Measurements from ENCODE around the gene SIGLEC15. TPM values are rescaled to one million over a fixed set of nuclear protein-coding genes. Genes with fewer than 3 reads are reported as not detected.

Gene SIGLEC15
- polyA plus RNA-seq, 3 donors, result 6.5 to 9.9 (median 7.8) TPM

DNA sequence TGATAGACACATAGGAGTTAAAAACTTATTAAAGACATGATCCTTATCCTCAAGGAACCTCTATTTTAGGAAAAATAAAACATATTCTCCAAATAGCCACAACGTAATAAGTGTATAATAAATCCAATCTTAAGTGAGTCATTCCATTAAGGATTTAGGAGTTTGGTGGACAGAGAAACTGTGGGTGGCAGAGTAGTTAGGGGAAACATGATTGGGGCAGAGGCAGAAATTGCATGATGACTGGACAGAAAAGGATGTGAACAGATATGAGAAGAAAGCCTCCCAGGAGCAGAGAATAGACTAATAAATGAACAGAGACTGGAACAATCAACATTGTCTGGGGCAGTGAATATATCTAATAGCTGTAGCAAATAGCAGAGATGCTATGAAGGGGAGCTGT lies 48.1 kb upstream of the SIGLEC15 start:
- intact Hi-C loops (cut with micrococcal nuclease), result loop anchor here (5.0 to 10.0 kb wide), 2 partner anchors 57 to 60 kb away; no protein-coding TSS in a partner anchor
- no peak overlapping the region for H3K9ac ChIP-seq (ENCODE audit: insufficient read depth, low read length, poor library complexity, severe bottlenecking)
- no peak overlapping the region for H3K4me2 ChIP-seq (replicated peaks; ENCODE audit: extremely low read depth, low read length, poor library complexity, severe bottlenecking)
- no peak overlapping the region for H3K4me3 ChIP-seq (replicated peaks in 1 of 3; ENCODE audit: low read depth in 2 of 3, low read length in 3 of 3)
- H3K36me3 Mint-ChIP-seq, result peaks cover 0 to 2% of the 10 kb centered on the region in 2 donors
- TF ChIP-seq CTCF (IDR thresholded peaks at IDR 0.05), result no peak
- H3K27me3 Mint-ChIP-seq (ENCODE audit: low read depth in 3 of 3), result peaks cover 5 to 24% (median 11%) of the 10 kb centered on the region in 3 donors
- peak overlapping the region in 1 of 2 donors; percentile 21 for H3K4me3 Mint-ChIP-seq
- no peaks in the 10 kb centered on the region for H4K20me1 ChIP-seq (ENCODE audit: insufficient read depth, low read length)
- H2AFZ ChIP-seq (ENCODE audit: insufficient read depth, low read depth, low read length, poor library complexity, severe bottlenecking), result no peak overlapping the region
- H3K9me3 ChIP-seq (replicated peaks in 1 of 2; ENCODE audit: control insufficient read depth in 1 of 2, insufficient read depth in 1 of 2, low read length in 2 of 2), result no peaks in the 10 kb centered on the region
- peaks cover 5 to 9% of the 10 kb centered on the region in 2 donors for H3K4me1 ChIP-seq (ENCODE audit: control insufficient read depth in 1 of 2, insufficient read depth in 2 of 2, low read length in 2 of 2)
- H3K9me3 Mint-ChIP-seq, result peaks cover 0 to 6% (median 2%) of the 10 kb centered on the region in 7 donors
- no peak overlapping the region for H3K27ac ChIP-seq (ENCODE audit: low read depth in 1 of 2, low read length in 2 of 2)
- no peak overlapping the region for H3K27ac Mint-ChIP-seq
- peaks cover 13% of the 10 kb centered on the region for H3K4me1 Mint-ChIP-seq
- no peak for DNase-seq
- H3K27me3 ChIP-seq (ENCODE audit: control insufficient read depth in 2 of 2, insufficient read depth in 2 of 2, low read length in 2 of 2), result peaks cover 0 to 4% of the 10 kb centered on the region in 2 donors
- H3K79me2 ChIP-seq (ENCODE audit: insufficient read depth, low read length), result no peaks in the 10 kb centered on the region
- no CpG with 5 or more reads among the region's 1 CpG for WGBS (ENCODE audit: insufficient coverage)
- H3K36me3 ChIP-seq (replicated peaks in 1 of 2; ENCODE audit: control insufficient read depth in 1 of 2, insufficient read depth in 2 of 2, low read length in 2 of 2), result no peaks in the 10 kb centered on the region

DNA sequence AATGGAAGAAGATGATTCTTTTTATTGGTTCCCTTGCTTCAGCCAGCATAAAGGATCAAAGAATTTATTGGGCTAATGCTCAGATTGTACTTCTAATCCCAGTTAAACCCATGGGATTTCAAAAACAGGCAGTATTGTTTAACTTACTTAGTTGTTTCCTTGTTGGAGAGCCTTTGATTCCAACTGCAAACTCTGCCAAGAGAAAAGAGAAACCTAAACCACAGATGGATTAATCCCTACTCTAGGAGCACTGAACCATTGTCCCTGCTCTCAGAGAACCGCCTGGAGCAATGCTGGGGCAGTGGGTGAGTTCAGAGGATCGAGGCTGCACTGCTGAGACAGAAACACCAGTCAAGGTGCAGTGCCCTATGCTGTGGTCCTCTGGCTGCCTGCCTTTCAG lies 44.9 kb upstream of the SIGLEC15 start:
- TF ChIP-seq CTCF (IDR thresholded peaks at IDR 0.05), result no peak
- peaks cover 4 to 5% of the 10 kb centered on the region in 2 donors for H3K4me1 ChIP-seq (ENCODE audit: control insufficient read depth in 1 of 2, insufficient read depth in 2 of 2, low read length in 2 of 2)
- no peak overlapping the region for H3K27ac Mint-ChIP-seq
- H3K4me1 Mint-ChIP-seq, result peaks cover 6% of the 10 kb centered on the region
- H3K4me3 Mint-ChIP-seq, result no peak overlapping the region
- intact Hi-C loops (cut with micrococcal nuclease), result no loop called here
- WGBS (ENCODE audit: insufficient coverage), result no CpG with 5 or more reads among the region's 2 CpGs
- H3K79me2 ChIP-seq (ENCODE audit: insufficient read depth, low read length), result no peaks in the 10 kb centered on the region
- no peak overlapping the region for H3K4me2 ChIP-seq (replicated peaks; ENCODE audit: extremely low read depth, low read length, poor library complexity, severe bottlenecking)
- no peak overlapping the region for H3K4me3 ChIP-seq (replicated peaks in 1 of 3; ENCODE audit: low read depth in 2 of 3, low read length in 3 of 3)
- H2AFZ ChIP-seq (ENCODE audit: insufficient read depth, low read depth, low read length, poor library complexity, severe bottlenecking), result no peak overlapping the region
- DNase-seq, result no peak
- no peaks in the 10 kb centered on the region for H4K20me1 ChIP-seq (ENCODE audit: insufficient read depth, low read length)
- H3K36me3 Mint-ChIP-seq, result peaks cover 0 to 2% of the 10 kb centered on the region in 2 donors
- H3K9ac ChIP-seq (ENCODE audit: insufficient read depth, low read length, poor library complexity, severe bottlenecking), result no peak overlapping the region
- H3K27ac ChIP-seq (ENCODE audit: low read depth in 1 of 2, low read length in 2 of 2), result no peak overlapping the region
- H3K27me3 ChIP-seq (ENCODE audit: control insufficient read depth in 2 of 2, insufficient read depth in 2 of 2, low read length in 2 of 2), result peaks cover 0 to 2% of the 10 kb centered on the region in 2 donors
- peaks cover 4 to 8% (median 6%) of the 10 kb centered on the region in 3 donors for H3K27me3 Mint-ChIP-seq (ENCODE audit: low read depth in 3 of 3)
- H3K36me3 ChIP-seq (replicated peaks in 1 of 2; ENCODE audit: control insufficient read depth in 1 of 2, insufficient read depth in 2 of 2, low read length in 2 of 2), result no peaks in the 10 kb centered on the region
- H3K9me3 Mint-ChIP-seq, result no peaks in the 10 kb centered on the region
- no peaks in the 10 kb centered on the region for H3K9me3 ChIP-seq (replicated peaks in 1 of 2; ENCODE audit: control insufficient read depth in 1 of 2, insufficient read depth in 1 of 2, low read length in 2 of 2)
